ENCODE data around the gene EPS8L3. TPM values are rescaled to one million over a fixed set of nuclear protein-coding genes. Genes with fewer than 3 reads are reported as not detected.

EPS8L3 gene
- total and polyA plus RNA-seq, 10 of the 15 experiments (the other 5 are each of a cell fraction or from before 2014, with no cell fraction given) = not detected

GRCh38 chr1:109764561-109765482, 1.1 kb upstream of the EPS8L3 start:
- no peaks in the 10 kb centered on the region for H3K4me1 ChIP-seq (ENCODE audit: control insufficient read depth, insufficient read depth, low read length)
- DNase-seq (ENCODE audit: low read depth, low spot score) = no peak
- SMC1A ChIA-PET (ENCODE audit: uncharacterized antibody, unreplicated experiment) = interaction anchor here (2.7 kb wide), 1 partner anchor 124 kb away, joined by 8 read pairs; no protein-coding TSS in a partner anchor
- H3K36me3 ChIP-seq (ENCODE audit: control insufficient read depth in 2 of 2, insufficient read depth in 2 of 2, low read length in 1 of 2) = no peaks in the 10 kb centered on the region
- no peak overlapping the region for H3K4me3 ChIP-seq
- no peaks in the 10 kb centered on the region for H3K79me2 ChIP-seq (ENCODE audit: control insufficient read depth, insufficient read depth, low read length)
- FAIRE-seq = no peak
- H3K27me3 ChIP-seq (replicated peaks in 1 of 2; ENCODE audit: control insufficient read depth in 2 of 2, insufficient read depth in 2 of 2, low read length in 1 of 2) = no peaks in the 10 kb centered on the region; a peak in 1 of 4 replicates
- CTCF ChIA-PET = interaction anchor here (0.9 to 1.9 kb wide), 6 partner anchors 10 to 219 kb away, joined by 3 to 6 read pairs (median 4); no protein-coding TSS in a partner anchor
- intact Hi-C loops (cut with micrococcal nuclease; ENCODE audit: unreplicated experiment) (no loop called here), in situ Hi-C loops (cut with MboI) (no loop called here)
- BruUV-seq (replicated peaks) = no TSS peak
- H3K9ac ChIP-seq (ENCODE audit: control insufficient read depth, insufficient read depth, low read length) = no peak overlapping the region
- H4K20me1 ChIP-seq (ENCODE audit: control insufficient read depth, insufficient read depth) = no peaks in the 10 kb centered on the region
- WGBS (ENCODE audit: insufficient coverage, insufficient replicate concordance, low lambda C conversion rate, missing lambda C conversion rate) = 38% methylated on average over 13 of the region's 13 CpGs
- no peak for TF ChIP-seq FOS (IDR thresholded peaks at IDR 0.05; ENCODE audit: borderline replicate concordance, extremely low read depth, insufficient read length)
- no peak for TF ChIP-seq PKNOX1 (IDR thresholded peaks at IDR 0.05)
- no peak for TF ChIP-seq RELA (IDR thresholded peaks at IDR 0.05; ENCODE audit: borderline replicate concordance, partially characterized antibody)
- TF ChIP-seq ZNF217 (IDR thresholded peaks at IDR 0.05) = no peak
- TF ChIP-seq CTCF (IDR thresholded peaks at IDR 0.05 in 2 of 3, conservative IDR thresholded peaks at IDR 0.05 in 1 of 3; ENCODE audit: control insufficient read depth in 2 of 3, extremely low read depth in 1 of 3, insufficient read depth in 1 of 3, low read depth in 3 of 3, low read length in 3 of 3) = no peak
- TF ChIP-seq KLF5 (IDR thresholded peaks at IDR 0.05; ENCODE audit: partially characterized antibody) = no peak
- TF ChIP-seq SIN3A (IDR thresholded peaks at IDR 0.05; ENCODE audit: low read depth, low read length) = no peak
- RAD21 ChIA-PET (ENCODE audit: unreplicated experiment) = interaction anchor here (2.0 kb wide), 1 partner anchor 125 kb away, joined by 5 read pairs; no protein-coding TSS in a partner anchor
- H3K9me3 ChIP-seq (replicated peaks; ENCODE audit: control insufficient read depth, insufficient read depth, low read length) = no peaks in the 10 kb centered on the region
- ATAC-seq = no peak
- no peak overlapping the region for H3K4me2 ChIP-seq (ENCODE audit: control insufficient read depth, insufficient read depth)
- H2AFZ ChIP-seq (ENCODE audit: control insufficient read depth, low read depth, low read length) = no peak overlapping the region
- POLR2A ChIA-PET = no interaction called here
- no peak overlapping the region for H3K27ac ChIP-seq (ENCODE audit: control insufficient read depth, insufficient read depth)

Measured in GM12878 (cell line).